Skeletal muscle tissue (tissue), 4 donors: ENCODE data around the gene DISP3. TPM values are rescaled to one million over a fixed set of nuclear protein-coding genes. Genes with fewer than 3 reads are reported as not detected.

ENCODE experiments used
- H3K27ac ChIP-seq: one replicate; pipeline ENCODE4 v1.7.0; 2013; ENCODE audit warnings: mild to moderate bottlenecking, low read depth, low read length, inconsistent platforms
- H3K27me3 ChIP-seq, 3 donors: one replicate each; pipeline ENCODE4 v1.7.0; 2013; ENCODE audit warnings: low read length in 3 of 3; ENCODE audit not compliant: control insufficient read depth in 3 of 3, insufficient read depth in 3 of 3
- H3K36me3 ChIP-seq, 3 donors: one replicate each; pipeline ENCODE4 v1.7.0; 2013; ENCODE audit warnings: low read length in 3 of 3; ENCODE audit not compliant: control insufficient read depth in 3 of 3, insufficient read depth in 3 of 3
- H3K4me1 ChIP-seq, 3 donors: one replicate each; pipeline ENCODE4 v1.7.0; 2013; ENCODE audit warnings: low read length in 3 of 3, mild to moderate bottlenecking in 3 of 3; ENCODE audit not compliant: control insufficient read depth in 3 of 3, insufficient read depth in 3 of 3
- H3K4me3 ChIP-seq, 3 donors: one replicate each; pipeline ENCODE4 v1.7.0; 2013; ENCODE audit warnings: low read length in 3 of 3
- H3K9ac ChIP-seq, 3 donors: one replicate each; pipeline ENCODE4 v1.7.0; 2013; ENCODE audit warnings: low read length in 3 of 3, mild to moderate bottlenecking in 3 of 3, moderate library complexity in 2 of 3, low read depth in 1 of 3
- H3K9me3 ChIP-seq, 3 donors: one replicate each; pipeline ENCODE4 v1.7.0; 2013; ENCODE audit warnings: low read length in 3 of 3; ENCODE audit not compliant: control insufficient read depth in 3 of 3
- total RNA-seq: library from RNA; depleted of rRNA; stranded (reverse); fragments of >200 nt; gene quantifications from one replicate; pipeline ENCODE4 v1.2.3, GENCODE V29; 2014
- donor health status: Osteomylitis.

DISP3 gene
- total RNA-seq, 1 donor from 2014 or later, result not detected

DNA sequence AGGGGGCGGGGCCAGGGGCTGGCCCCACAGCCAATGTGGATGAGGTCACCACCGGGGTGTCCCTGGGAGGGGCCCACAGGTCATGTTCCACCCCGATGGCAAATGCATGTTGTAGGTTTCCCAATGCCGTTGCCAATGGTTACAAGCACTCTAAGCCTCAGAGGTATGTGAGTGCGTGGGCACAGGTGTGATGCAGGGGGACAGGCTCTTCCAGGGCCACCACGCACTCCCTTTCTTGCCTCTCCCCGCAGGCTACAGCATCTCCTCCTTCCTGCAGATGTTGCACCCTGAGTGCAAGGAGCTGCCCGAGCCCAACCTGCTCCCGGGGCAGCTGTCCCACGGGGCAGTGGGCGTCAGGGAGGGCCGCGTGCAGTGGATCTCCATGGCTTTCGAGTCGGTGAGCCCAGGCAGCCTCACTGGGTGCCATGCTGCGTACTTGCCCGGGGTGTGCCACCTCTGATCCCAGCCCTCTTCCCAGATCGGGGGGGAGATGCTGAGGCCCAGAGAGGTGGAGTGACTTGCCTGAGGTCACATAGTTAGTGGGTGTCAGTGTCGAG lies 52.4 kb downstream of the DISP3 start:
- H3K27me3 ChIP-seq, result peaks cover 2 to 29% (median 21%) of the 10 kb centered on the region in 3 donors
- H3K9me3 ChIP-seq, result no peaks in the 10 kb centered on the region
- H3K27ac ChIP-seq, result no peak overlapping the region
- H3K4me1 ChIP-seq, result no peaks in the 10 kb centered on the region
- no peak overlapping the region for H3K9ac ChIP-seq
- H3K36me3 ChIP-seq, result no peaks in the 10 kb centered on the region
- no peak overlapping the region for H3K4me3 ChIP-seq

DNA sequence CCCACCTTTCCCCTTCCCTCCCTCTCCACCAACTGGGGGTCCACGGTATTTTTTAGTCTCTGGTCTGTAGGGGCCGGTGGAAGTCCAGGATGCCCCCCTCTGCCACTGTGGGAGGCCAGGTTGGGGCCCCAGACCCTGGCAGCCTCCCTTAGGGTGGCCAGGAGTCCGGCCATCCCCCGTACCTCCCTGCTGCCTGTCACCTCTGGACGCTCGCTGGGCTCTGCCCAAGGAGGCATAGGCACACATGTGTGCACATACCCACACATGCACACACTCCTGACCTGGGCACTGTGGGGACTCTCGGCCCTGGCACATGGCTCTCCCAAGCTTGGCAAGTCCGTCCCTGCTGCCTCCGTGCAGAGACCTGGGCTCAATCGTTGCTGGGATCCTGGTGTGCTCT lies 53.0 kb downstream of the DISP3 start:
- no peak overlapping the region for H3K9ac ChIP-seq
- no peaks in the 10 kb centered on the region for H3K9me3 ChIP-seq
- H3K27me3 ChIP-seq, result peaks cover 2 to 34% (median 25%) of the 10 kb centered on the region in 3 donors
- H3K36me3 ChIP-seq, result no peaks in the 10 kb centered on the region
- H3K4me3 ChIP-seq, result no peak overlapping the region
- H3K4me1 ChIP-seq, result no peaks in the 10 kb centered on the region
- no peak overlapping the region for H3K27ac ChIP-seq

GRCh38 chr1:11533790-11534787 lies 55.1 kb downstream of the DISP3 start:
- Histone ChIP-seq H3K9ac (no peak overlapping the region), H3K36me3 (no peaks in the 10 kb centered on the region), H3K4me1 (no peaks in the 10 kb centered on the region), H3K27me3 (peaks cover 11 to 38% (median 29%) of the 10 kb centered on the region in 3 donors), H3K9me3 (no peaks in the 10 kb centered on the region), H3K27ac (no peak overlapping the region), H3K4me3 (no peak overlapping the region)

DNA sequence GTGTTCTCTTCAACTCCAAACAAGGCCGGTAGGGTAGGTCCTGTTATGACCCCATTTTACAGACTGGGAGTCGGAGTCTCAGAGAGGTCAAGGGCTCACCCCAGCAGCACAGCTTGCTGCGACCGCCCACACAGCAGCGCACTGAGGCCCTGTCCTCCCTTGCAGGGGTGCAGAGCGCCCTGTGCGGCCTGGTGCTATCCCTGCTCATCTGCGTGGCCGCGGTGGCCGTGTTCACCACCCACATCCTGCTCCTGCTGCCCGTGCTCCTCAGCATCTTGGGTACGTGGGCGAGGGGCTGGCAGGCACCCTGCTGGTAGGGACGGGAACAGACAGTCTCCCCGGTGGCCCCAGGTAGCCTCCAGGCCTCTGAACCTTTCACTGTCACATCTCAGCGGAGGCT lies 55.9 kb downstream of the DISP3 start:
- H3K4me1 ChIP-seq, result no peaks in the 10 kb centered on the region
- no peaks in the 10 kb centered on the region for H3K36me3 ChIP-seq
- H3K4me3 ChIP-seq, result no peak overlapping the region
- H3K27me3 ChIP-seq, result peaks cover 14 to 41% (median 31%) of the 10 kb centered on the region in 3 donors
- H3K9me3 ChIP-seq, result no peaks in the 10 kb centered on the region
- no peak overlapping the region for H3K27ac ChIP-seq
- H3K9ac ChIP-seq, result no peak overlapping the region

DNA sequence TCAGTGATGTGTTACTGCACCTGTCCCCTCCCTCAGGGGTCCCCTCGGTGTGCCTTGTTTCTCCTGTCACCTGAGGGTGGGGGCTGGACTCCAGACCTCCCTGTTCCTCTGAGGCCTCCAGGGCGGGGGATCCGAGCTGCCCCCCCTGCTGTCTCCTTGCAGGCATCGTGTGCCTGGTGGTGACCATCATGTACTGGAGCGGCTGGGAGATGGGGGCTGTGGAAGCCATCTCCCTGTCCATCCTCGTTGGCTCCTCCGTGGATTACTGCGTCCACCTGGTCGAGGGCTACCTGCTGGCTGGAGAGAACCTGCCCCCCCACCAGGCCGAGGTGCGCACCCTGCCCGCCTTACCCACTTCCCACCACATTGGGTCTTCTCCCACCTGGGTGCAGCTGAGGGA lies 56.4 kb downstream of the DISP3 start:
- H3K27me3 ChIP-seq, result peaks cover 19 to 46% (median 34%) of the 10 kb centered on the region in 3 donors
- no peaks in the 10 kb centered on the region for H3K36me3 ChIP-seq
- H3K4me3 ChIP-seq, result no peak overlapping the region
- no peaks in the 10 kb centered on the region for H3K9me3 ChIP-seq
- H3K27ac ChIP-seq, result no peak overlapping the region
- no peak overlapping the region for H3K9ac ChIP-seq
- no peaks in the 10 kb centered on the region for H3K4me1 ChIP-seq

- Histone ChIP-seq H3K9me3 (no peaks in the 10 kb centered on the region), H3K27ac (no peak overlapping the region), H3K9ac (no peak overlapping the region), H3K4me3 (no peak overlapping the region), H3K36me3 (no peaks in the 10 kb centered on the region), H3K27me3 (peaks cover 23 to 47% (median 32%) of the 10 kb centered on the region in 3 donors), H3K4me1 (no peaks in the 10 kb centered on the region)
Observed at GRCh38 chr1:11535761-11536572, 57.0 kb downstream of the DISP3 start.

DNA sequence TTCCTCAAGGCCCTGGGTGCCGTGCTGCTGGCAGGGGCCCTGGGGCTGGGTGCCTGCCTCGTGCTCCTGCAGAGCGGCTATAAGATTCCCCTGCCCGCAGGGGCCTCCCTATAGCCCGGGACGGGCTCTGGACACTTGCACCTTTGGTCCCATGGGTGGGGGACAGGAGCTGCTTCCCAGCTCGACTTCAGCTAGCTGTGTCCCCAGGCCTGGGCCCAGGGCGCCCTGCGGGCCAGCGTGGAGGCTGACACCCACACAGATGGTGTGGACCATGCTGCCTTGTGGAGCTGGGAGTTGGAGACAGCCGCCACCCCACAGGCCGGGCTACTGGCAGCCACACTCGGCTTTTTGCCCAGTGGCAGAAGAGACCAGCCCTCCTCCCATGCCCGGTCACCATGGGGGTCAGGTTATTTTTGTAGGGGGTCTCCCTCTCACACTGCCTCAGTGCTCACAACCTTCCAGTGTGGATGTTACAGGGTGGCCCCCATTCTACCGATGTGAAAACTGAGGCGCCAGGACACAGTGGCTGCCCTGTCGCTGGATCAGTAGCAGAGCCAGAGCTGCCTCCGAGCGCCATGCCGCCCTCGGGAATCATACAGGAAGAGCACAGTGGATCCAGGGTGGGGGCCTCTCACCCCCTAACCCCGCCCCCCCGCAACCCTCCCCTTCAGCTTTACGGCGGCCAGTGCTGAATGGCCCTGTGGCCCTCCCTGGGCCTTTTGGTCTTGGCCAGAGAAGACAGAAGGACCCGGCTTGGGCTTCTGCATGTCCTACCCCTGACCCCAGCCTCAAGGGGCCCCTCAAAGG lies 57.8 kb downstream of the DISP3 start:
- Histone ChIP-seq H3K27ac (no peak overlapping the region), H3K4me1 (no peaks in the 10 kb centered on the region), H3K9me3 (no peaks in the 10 kb centered on the region), H3K4me3 (no peak overlapping the region), H3K9ac (no peak overlapping the region), H3K36me3 (no peaks in the 10 kb centered on the region), H3K27me3 (peaks cover 28 to 48% (median 28%) of the 10 kb centered on the region in 3 donors)

- Histone ChIP-seq H3K9ac (no peak overlapping the region), H3K4me3 (no peak overlapping the region), H3K36me3 (no peaks in the 10 kb centered on the region), H3K9me3 (no peaks in the 10 kb centered on the region), H3K4me1 (no peaks in the 10 kb centered on the region), H3K27me3 (peaks cover 31 to 53% (median 31%) of the 10 kb centered on the region in 3 donors), H3K27ac (no peak overlapping the region)
Observed at GRCh38 chr1:11537380-11537764, 58.4 kb downstream of the DISP3 start.

DNA sequence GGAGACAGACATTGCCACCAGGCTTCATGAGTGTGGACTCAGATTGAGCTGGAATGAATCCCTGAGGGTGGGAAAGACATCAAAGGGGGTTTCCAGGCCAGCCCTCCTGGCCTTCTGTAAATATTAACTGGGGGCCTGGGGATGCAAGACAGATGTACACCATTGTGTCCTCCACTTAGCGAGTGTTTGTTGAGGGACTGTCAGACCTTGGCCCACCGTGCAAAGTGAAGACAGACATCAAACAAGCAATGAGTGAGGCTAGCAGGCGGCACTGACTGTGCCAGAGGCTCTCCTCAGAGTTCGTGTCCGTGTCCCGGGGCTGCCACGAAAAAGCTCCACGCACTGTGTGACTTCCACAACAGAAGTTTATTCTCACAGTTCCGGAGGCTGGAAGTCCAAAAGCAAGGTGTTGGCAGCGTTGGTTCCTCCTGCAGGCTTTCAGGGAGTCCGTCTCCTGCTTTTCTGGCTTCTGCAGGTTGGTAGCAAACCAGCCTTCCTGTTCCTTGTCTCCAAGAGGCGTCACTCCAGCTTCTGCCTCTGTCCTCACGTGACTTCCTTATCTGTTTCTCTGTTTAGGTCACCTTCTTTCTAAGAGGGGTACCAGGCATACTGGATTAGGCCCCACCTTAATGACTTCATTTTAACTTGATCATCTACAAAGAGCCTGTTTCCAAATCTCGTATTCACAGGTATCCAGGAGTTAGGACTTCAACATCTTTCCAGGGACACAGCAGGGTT lies 59.1 kb downstream of the DISP3 start:
- H3K4me1 ChIP-seq, result no peaks in the 10 kb centered on the region
- no peak overlapping the region for H3K9ac ChIP-seq
- no peaks in the 10 kb centered on the region for H3K9me3 ChIP-seq
- H3K27ac ChIP-seq, result no peak overlapping the region
- peaks cover 34 to 58% (median 35%) of the 10 kb centered on the region in 3 donors for H3K27me3 ChIP-seq
- no peaks in the 10 kb centered on the region for H3K36me3 ChIP-seq
- H3K4me3 ChIP-seq, result no peak overlapping the region
